HEK293 (cell line): ENCODE data around the gene MTMR2.

ENCODE experiments used
- CTCF ChIA-PET: fragments of 350-600 bp; formaldehyde crosslinking; extraction: SDS; loops from one replicate; lab custom pipeline; 2021; ENCODE audit warnings: antibody characterized with exemption; lab: Yijun Ruan, JAX
- POLR2A ChIA-PET: fragments of 300-600 bp; formaldehyde crosslinking; extraction: SDS; loops from one replicate; lab custom pipeline; 2020; ENCODE audit warnings: antibody characterized with exemption, inconsistent platforms; lab: Yijun Ruan, JAX
- H3K27ac ChIP-seq: fragments of 200-500 bp; sonication (Bioruptor generic); 2 replicates; pipeline ENCODE4 v1.5.1; 2014; ENCODE audit warnings: low read depth, low read length, control low read depth, inconsistent platforms; ENCODE audit errors: extremely low read depth
- H3K36me3 ChIP-seq, 2 experiments: fragments of 200-500 bp in 1 of 2; sonication (Bioruptor generic) in 1 of 2; 1 replicate in 1 of 2; 2 replicates in 1 of 2; pipeline ENCODE4 v1.5.1; 2014 to 2017; ENCODE audit warnings: inconsistent platforms in 2 of 2, low read length in 2 of 2; ENCODE audit not compliant: control insufficient read depth in 2 of 2, insufficient read depth in 1 of 2
- H3K4me1 ChIP-seq: fragments of 200-500 bp; sonication (Bioruptor generic); 2 replicates; pipeline ENCODE4 v1.5.1; 2014; ENCODE audit warnings: mild to moderate bottlenecking, low read length, inconsistent platforms; ENCODE audit not compliant: control insufficient read depth, insufficient read depth
- H3K4me3 ChIP-seq: 2 replicates; pipeline ENCODE4 v1.5.1; 2011; ENCODE audit warnings: low read depth, mild to moderate bottlenecking, control low read depth, low read length, moderate library complexity
- H3K9me3 ChIP-seq: fragments of 200-500 bp; sonication (Bioruptor generic); 2 replicates; pipeline ENCODE4 v1.5.1; 2014; ENCODE audit warnings: low read depth, low read length, inconsistent platforms; ENCODE audit not compliant: control insufficient read depth, insufficient read depth
- ELK4 ChIP-seq: IDR thresholded peaks from 2 replicates; pipeline ENCODE4 v1.6.1; 2011; ENCODE audit warnings: mild to moderate bottlenecking, low read depth, low read length, borderline replicate concordance
- HIC1 ChIP-seq: fragments of 450-650 bp; formaldehyde crosslinking; IDR thresholded peaks from 2 replicates; pipeline ENCODE4 v1.5.1; 2016; ENCODE audit warnings: missing biosample characterization, missing genetic modification characterization
- KLF8 ChIP-seq: fragments of 450-650 bp; formaldehyde crosslinking; IDR thresholded peaks from 2 replicates; pipeline ENCODE4 v1.5.1; 2016; ENCODE audit warnings: missing biosample characterization, missing genetic modification characterization
- PRDM1 ChIP-seq: fragments of 450-650 bp; formaldehyde crosslinking; IDR thresholded peaks from 2 replicates; pipeline ENCODE4; 2016; ENCODE audit warnings: missing biosample characterization, missing genetic modification characterization
- SCRT2 ChIP-seq: fragments of 450-650 bp; formaldehyde crosslinking; IDR thresholded peaks from 2 replicates; pipeline ENCODE4 v1.5.1; 2016; ENCODE audit warnings: missing biosample characterization, missing genetic modification characterization
- YY1 ChIP-seq: fragments of 450-650 bp; formaldehyde crosslinking; IDR thresholded peaks from 2 replicates; pipeline ENCODE4 v1.5.1; 2018; ENCODE audit warnings: missing biosample characterization, missing genetic modification characterization
- ZBTB1 ChIP-seq: fragments of 450-650 bp; formaldehyde crosslinking; IDR thresholded peaks from 2 replicates; pipeline ENCODE4 v1.5.1; 2016; ENCODE audit warnings: missing biosample characterization, missing genetic modification characterization
- ZNF10 ChIP-seq: fragments of 450-650 bp; formaldehyde crosslinking; IDR thresholded peaks from 2 replicates; pipeline ENCODE4 v1.5.1; 2017; ENCODE audit warnings: missing biosample characterization, missing genetic modification characterization
- ZNF112 ChIP-seq: fragments of 450-650 bp; formaldehyde crosslinking; IDR thresholded peaks from 2 replicates; pipeline ENCODE4 v1.5.0; 2017; ENCODE audit warnings: missing biosample characterization, missing genetic modification characterization
- ZNF132 ChIP-seq: fragments of 450-650 bp; formaldehyde crosslinking; IDR thresholded peaks from 2 replicates; pipeline ENCODE4 v1.5.1; 2017; ENCODE audit warnings: missing biosample characterization, missing genetic modification characterization, borderline replicate concordance
- ZNF146 ChIP-seq: fragments of 450-650 bp; formaldehyde crosslinking; IDR thresholded peaks from 2 replicates; pipeline ENCODE4 v1.5.1; 2016; ENCODE audit warnings: missing biosample characterization, missing genetic modification characterization
- ZNF175 ChIP-seq: fragments of 450-650 bp; formaldehyde crosslinking; IDR thresholded peaks from 2 replicates; pipeline ENCODE4 v1.5.1; 2016; ENCODE audit warnings: missing biosample characterization, missing genetic modification characterization
- ZNF221 ChIP-seq: fragments of 450-650 bp; formaldehyde crosslinking; IDR thresholded peaks from 2 replicates; pipeline ENCODE4 v1.5.1; 2017; ENCODE audit warnings: missing biosample characterization, missing genetic modification characterization, borderline replicate concordance
- ZNF223 ChIP-seq: fragments of 450-650 bp; formaldehyde crosslinking; IDR thresholded peaks from 2 replicates; pipeline ENCODE4 v1.5.1; 2016; ENCODE audit warnings: missing biosample characterization, missing genetic modification characterization
- ZNF274 ChIP-seq, 2 experiments: fragments of 200-500 bp in 1 of 2; fragments of 450-650 bp in 1 of 2; sonication (Bioruptor generic) in 1 of 2; formaldehyde crosslinking in 1 of 2; IDR thresholded peaks; 2 replicates each; pipeline versions ENCODE4 v1.5.1 to v1.6.1; 2014 to 2016; ENCODE audit warnings: borderline replicate concordance in 1 of 2, inconsistent platforms in 1 of 2, low read length in 1 of 2, missing biosample characterization in 1 of 2, missing genetic modification characterization in 1 of 2
- ZNF354C ChIP-seq: fragments of 450-650 bp; formaldehyde crosslinking; IDR thresholded peaks from 2 replicates; pipeline ENCODE4 v1.5.1; 2016; ENCODE audit warnings: missing biosample characterization, missing genetic modification characterization, low read depth, borderline replicate concordance
- ZNF362 ChIP-seq: fragments of 450-650 bp; formaldehyde crosslinking; IDR thresholded peaks from 2 replicates; pipeline ENCODE4 v1.5.1; 2016; ENCODE audit warnings: missing biosample characterization, missing genetic modification characterization
- ZNF48 ChIP-seq: fragments of 450-650 bp; formaldehyde crosslinking; IDR thresholded peaks from 2 replicates; pipeline ENCODE4 v1.5.1; 2016; ENCODE audit warnings: missing biosample characterization, missing genetic modification characterization
- ZNF488 ChIP-seq: fragments of 450-650 bp; formaldehyde crosslinking; IDR thresholded peaks from 2 replicates; pipeline ENCODE4 v1.5.1; 2016; ENCODE audit warnings: missing biosample characterization, missing genetic modification characterization
- ZNF513 ChIP-seq: fragments of 450-650 bp; IDR thresholded peaks from 2 replicates; pipeline ENCODE4 v1.5.1; 2018; ENCODE audit warnings: missing biosample characterization, missing genetic modification characterization
- ZNF514 ChIP-seq: fragments of 450-650 bp; formaldehyde crosslinking; IDR thresholded peaks from 2 replicates; pipeline ENCODE4 v1.5.1; 2016; ENCODE audit warnings: missing biosample characterization, missing genetic modification characterization
- ZNF571 ChIP-seq: fragments of 450-650 bp; formaldehyde crosslinking; IDR thresholded peaks from 2 replicates; pipeline ENCODE4 v1.5.0; 2017; ENCODE audit warnings: missing biosample characterization, missing genetic modification characterization
- ZNF610 ChIP-seq: fragments of 450-650 bp; formaldehyde crosslinking; IDR thresholded peaks from 2 replicates; pipeline ENCODE4 v1.5.1; 2016; ENCODE audit warnings: missing biosample characterization, missing genetic modification characterization, borderline replicate concordance
- ZNF776 ChIP-seq: fragments of 450-650 bp; formaldehyde crosslinking; IDR thresholded peaks from 2 replicates; pipeline ENCODE4 v1.5.0; 2017; ENCODE audit warnings: missing biosample characterization, missing genetic modification characterization, borderline replicate concordance
- ZNF785 ChIP-seq: fragments of 450-650 bp; formaldehyde crosslinking; IDR thresholded peaks from 2 replicates; pipeline ENCODE4 v1.5.1; 2016; ENCODE audit warnings: missing biosample characterization, missing genetic modification characterization
- ZNF792 ChIP-seq: fragments of 450-650 bp; formaldehyde crosslinking; IDR thresholded peaks from 2 replicates; pipeline ENCODE4 v1.5.1; 2016; ENCODE audit warnings: missing biosample characterization, missing genetic modification characterization

The MTMR2 gene

GRCh38 chr11:95972060-95972459 lies 48.2 kb upstream of the MTMR2 start:
- H3K4me1 ChIP-seq, result peaks cover under 1% of the 10 kb centered on the region; the same call in 1 of the 2 replicates
- TF ChIP-seq ZNF488, result no peak
- no peak for TF ChIP-seq ZNF776 (tag by site-specific recombination)
- TF ChIP-seq ZNF513 (tag by site-specific recombination), result no peak
- no peak for TF ChIP-seq HIC1 (tag by site-specific recombination)
- TF ChIP-seq ZNF571 (tag by site-specific recombination), result no peak
- no peak for TF ChIP-seq PRDM1
- TF ChIP-seq ZNF223, result no peak
- TF ChIP-seq ZNF175 (tag by site-specific recombination), result no peak
- TF ChIP-seq YY1 (tag by site-specific recombination), result no peak
- no peak for TF ChIP-seq ZNF132
- no peak for TF ChIP-seq ZNF10 (tag by site-specific recombination)
- no peak for TF ChIP-seq ZNF112 (tag by site-specific recombination)
- no peak for TF ChIP-seq ZNF146 (tag by site-specific recombination)
- no peak for TF ChIP-seq ZNF362
- TF ChIP-seq ZNF274 (IDR thresholded peaks at IDR 0.05; ENCODE audit: low read length), result no peak
- TF ChIP-seq ZNF274 (tag by site-specific recombination; IDR thresholded peaks at IDR 0.05; ENCODE audit: borderline replicate concordance), result no peak
- TF ChIP-seq ZNF514 (tag by site-specific recombination), result no peak
- H3K9me3 ChIP-seq, result no peaks in the 10 kb centered on the region
- H3K27ac ChIP-seq, result no peak overlapping the region
- ChIA-PET POLR2A (no interaction called here), CTCF (no interaction called here)
- H3K36me3 ChIP-seq, result no peaks in the 10 kb centered on the region
- no peak overlapping the region for H3K4me3 ChIP-seq

- Histone ChIP-seq H3K27ac (no peak overlapping the region), H3K4me3 (no peak overlapping the region), H3K9me3 (no peaks in the 10 kb centered on the region), H3K4me1 (no peaks in the 10 kb centered on the region), H3K36me3 (no peaks in the 10 kb centered on the region)
- CTCF ChIA-PET, result interaction anchor here (1.1 kb wide), 1 partner anchor 13 kb away, joined by 3 read pairs; no protein-coding TSS in a partner anchor
- POLR2A ChIA-PET, result no interaction called here
- TF ChIP-seq ZNF221 (tag by site-specific recombination), result no peak
- no peak for TF ChIP-seq ZNF48 (tag by site-specific recombination)
- TF ChIP-seq ZNF354C (tag by site-specific recombination), result no peak
- TF ChIP-seq KLF8 (tag by site-specific recombination), result no peak
- TF ChIP-seq ZNF785 (tag by site-specific recombination), result no peak
- TF ChIP-seq ZNF792, result no peak
- TF ChIP-seq ZBTB1 (tag by site-specific recombination), result no peak
- TF ChIP-seq PRDM1, result no peak
- TF ChIP-seq SCRT2 (tag by site-specific recombination), result no peak
- no peak for TF ChIP-seq ELK4
- TF ChIP-seq ZNF610, result no peak
Measured at GRCh38 chr11:95968585-95968984, 44.7 kb upstream of the MTMR2 start.
